Mucosa of descending colon (tissue), 3 donors: ENCODE data around the gene NOC2L. TPM values are rescaled to one million over a fixed set of nuclear protein-coding genes. Genes with fewer than 3 reads are reported as not detected.

Experiments used
- ATAC-seq: fragments of 200-7000 bp; cut with Tn5 transposase; one replicate; pipeline ENCODE4 v1.9.1; 2020; ENCODE audit warnings: mild to moderate bottlenecking, moderate library complexity
- DNase-seq, 3 donors: peaks; one replicate each; pipeline ENCODE4 v3.0.0-alpha.2; 2020
- H3K36me3 ChIP-seq: fragments of 200-600 bp; one replicate; pipeline ENCODE4 v1.8.0; 2021; ENCODE audit warnings: low read depth, mild to moderate bottlenecking
- H3K4me1 ChIP-seq: fragments of 200-600 bp; one replicate; pipeline ENCODE4 v1.8.0; 2021; ENCODE audit warnings: low read depth, mild to moderate bottlenecking
- H3K4me3 ChIP-seq: fragments of 200-600 bp; one replicate; pipeline ENCODE4 v1.8.0; 2021; ENCODE audit warnings: mild to moderate bottlenecking
- H3K9me3 ChIP-seq: fragments of 200-600 bp; one replicate; pipeline ENCODE4 v1.8.0; 2021; ENCODE audit warnings: mild to moderate bottlenecking
- intact Hi-C, 2 donors: fragments of 100-400 bp; cut with DNase I in 1 of 2; cut with micrococcal nuclease in 1 of 2; formaldehyde crosslinking; loops; one replicate each; pipeline versions ENCODE4 v1.11.0 to v1.11.1; 2022; cut with DNase I, micrococcal nuclease
- total RNA-seq, 3 donors: library from RNA; stranded (reverse); fragmentation: NEBNext Ultra II Directional in 2 of 3; extraction: Animal tissue kit (Norgen Biotek cat#: 25700) in 2 of 3; gene quantifications; one replicate each; pipeline versions ENCODE4 v1.2.1 to v1.2.4, GENCODE V29; 2021 to 2023
- TF ChIP-seq, protein P1 (sequence below): fragments of 200-600 bp; IDR thresholded peaks from one replicate; pipeline ENCODE4 v1.8.0; 2022; ENCODE audit warnings: antibody characterized with exemption, mild to moderate bottlenecking
- donor health status: DM: no; HTN: no; CAD: no; lungs with moderate emphysema.
- donor health status: DM: no; HTN: no; CAD: no.
- donor health status: DM: no; HTN: yes; CAD: no.

The NOC2L gene
- total RNA-seq, 3 donors from 2014 or later: 47.3 to 56.2 (median 54.6) TPM

DNA sequence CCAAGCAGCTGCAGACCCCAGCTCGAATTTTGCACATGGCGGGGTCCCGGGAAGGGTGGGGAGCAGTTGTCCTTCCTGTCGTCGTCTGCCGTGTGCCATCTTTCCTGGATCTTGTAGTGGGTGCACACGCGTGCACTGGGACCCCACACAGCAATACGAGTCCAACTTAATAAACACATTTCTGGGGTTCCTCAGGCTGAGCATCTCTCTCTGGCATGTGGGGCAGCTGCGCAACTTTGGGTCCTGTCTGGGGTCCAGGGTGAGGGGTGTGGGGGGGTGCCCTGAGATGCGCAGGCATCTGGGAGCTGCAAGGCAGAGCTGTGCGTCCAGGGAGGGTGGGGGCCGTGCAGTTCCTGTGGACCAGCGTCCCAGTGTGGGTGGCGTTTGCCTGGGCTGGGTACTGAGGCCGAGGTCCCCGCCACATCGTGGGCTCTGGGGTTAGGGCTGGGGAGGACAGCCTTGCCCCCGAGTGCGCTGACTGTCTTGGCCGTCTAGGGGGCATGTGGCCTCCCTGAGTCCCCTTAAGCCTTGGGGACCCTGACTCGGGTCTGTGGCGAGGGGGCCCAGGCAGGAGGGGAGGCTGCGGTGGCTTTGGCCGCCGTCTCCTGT, 6.6 kb upstream of the NOC2L start:
- DNase-seq: no peak
- H3K36me3 ChIP-seq: no peaks in the 10 kb centered on the region
- intact Hi-C loops: no loop called here
- peaks cover 17% of the 10 kb centered on the region for H3K4me1 ChIP-seq
- no peak for ATAC-seq
- H3K9me3 ChIP-seq: no peaks in the 10 kb centered on the region
- TF ChIP-seq, protein P1, sequence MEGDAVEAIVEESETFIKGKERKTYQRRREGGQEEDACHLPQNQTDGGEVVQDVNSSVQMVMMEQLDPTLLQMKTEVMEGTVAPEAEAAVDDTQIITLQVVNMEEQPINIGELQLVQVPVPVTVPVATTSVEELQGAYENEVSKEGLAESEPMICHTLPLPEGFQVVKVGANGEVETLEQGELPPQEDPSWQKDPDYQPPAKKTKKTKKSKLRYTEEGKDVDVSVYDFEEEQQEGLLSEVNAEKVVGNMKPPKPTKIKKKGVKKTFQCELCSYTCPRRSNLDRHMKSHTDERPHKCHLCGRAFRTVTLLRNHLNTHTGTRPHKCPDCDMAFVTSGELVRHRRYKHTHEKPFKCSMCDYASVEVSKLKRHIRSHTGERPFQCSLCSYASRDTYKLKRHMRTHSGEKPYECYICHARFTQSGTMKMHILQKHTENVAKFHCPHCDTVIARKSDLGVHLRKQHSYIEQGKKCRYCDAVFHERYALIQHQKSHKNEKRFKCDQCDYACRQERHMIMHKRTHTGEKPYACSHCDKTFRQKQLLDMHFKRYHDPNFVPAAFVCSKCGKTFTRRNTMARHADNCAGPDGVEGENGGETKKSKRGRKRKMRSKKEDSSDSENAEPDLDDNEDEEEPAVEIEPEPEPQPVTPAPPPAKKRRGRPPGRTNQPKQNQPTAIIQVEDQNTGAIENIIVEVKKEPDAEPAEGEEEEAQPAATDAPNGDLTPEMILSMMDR: no peak
- H3K4me3 ChIP-seq: no peak overlapping the region

DNA sequence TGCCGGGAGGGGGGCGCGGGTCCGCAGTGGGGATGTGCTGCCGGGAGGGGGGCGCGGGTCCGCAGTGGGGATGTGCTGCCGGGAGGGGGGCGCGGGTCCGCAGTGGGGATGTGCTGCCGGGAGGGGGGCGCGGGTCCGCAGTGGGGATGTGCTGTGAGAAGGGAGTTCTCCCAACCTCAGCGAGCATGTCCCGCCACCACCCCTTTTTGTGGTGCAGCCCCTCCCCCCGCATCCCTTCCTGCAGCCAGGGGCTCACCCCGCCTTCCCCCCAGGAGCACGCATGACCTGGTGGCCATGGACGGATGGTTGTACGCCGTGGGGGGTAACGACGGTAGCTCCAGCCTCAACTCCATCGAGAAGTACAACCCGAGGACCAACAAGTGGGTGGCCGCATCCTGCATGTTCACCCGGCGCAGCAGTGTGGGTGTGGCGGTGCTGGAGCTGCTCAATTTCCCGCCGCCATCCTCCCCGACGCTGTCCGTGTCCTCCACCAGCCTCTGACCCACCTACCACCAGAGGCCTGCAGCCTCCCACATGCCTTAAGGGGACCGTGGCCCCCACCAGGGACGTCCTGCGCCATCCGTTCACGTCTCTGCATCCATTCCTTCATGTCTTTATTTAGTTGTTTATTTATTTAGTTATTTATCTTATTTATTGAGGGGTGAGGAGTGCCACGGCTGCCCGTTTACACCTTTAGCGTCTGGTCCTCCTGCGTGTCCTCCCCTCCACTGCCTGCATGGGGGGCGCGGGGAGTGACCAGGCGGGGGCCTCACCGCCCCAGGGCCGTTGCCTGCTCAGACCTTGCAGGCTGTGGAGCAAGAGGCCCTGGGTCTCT, 5.9 kb upstream of the NOC2L start:
- TF ChIP-seq, protein P1: no peak
- Histone ChIP-seq H3K9me3 (no peaks in the 10 kb centered on the region), H3K4me1 (peaks cover 17% of the 10 kb centered on the region), H3K4me3 (no peak overlapping the region), H3K36me3 (no peaks in the 10 kb centered on the region)
- intact Hi-C loops: no loop called here
- ATAC-seq (no peak), DNase-seq (no peak)

DNA sequence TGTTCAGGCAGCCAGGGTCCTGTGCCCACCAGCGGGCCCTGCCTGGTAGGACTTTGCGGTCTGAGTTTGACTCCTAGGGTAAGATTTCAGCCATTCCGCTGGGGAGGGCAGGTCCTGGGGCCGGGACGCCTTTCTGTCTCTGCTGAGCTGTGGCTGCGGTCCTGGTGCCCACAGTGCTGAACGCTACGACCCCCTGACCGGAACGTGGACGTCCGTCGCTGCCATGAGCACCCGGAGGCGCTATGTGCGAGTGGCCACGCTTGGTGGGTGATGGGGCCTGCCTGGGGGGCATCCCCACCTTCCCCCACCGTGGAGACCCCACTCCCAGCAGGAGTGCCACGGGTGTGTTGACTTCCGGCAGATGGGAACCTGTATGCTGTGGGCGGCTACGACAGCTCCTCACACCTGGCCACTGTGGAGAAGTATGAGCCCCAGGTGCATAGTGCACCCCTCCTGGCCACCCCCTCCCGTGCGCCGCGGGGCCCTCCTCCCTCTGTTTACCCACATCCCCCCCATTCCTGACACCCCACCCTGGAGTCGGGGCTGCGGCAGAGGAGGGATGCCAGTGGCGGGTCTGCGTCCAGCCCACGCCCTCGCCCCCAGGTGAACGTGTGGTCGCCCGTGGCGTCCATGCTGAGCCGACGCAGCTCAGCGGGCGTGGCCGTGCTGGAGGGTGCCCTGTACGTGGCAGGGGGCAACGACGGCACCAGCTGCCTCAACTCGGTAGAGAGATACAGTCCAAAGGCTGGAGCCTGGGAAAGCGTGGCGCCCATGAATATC, 4.9 kb upstream of the NOC2L start:
- no peak for DNase-seq
- Histone ChIP-seq H3K9me3 (no peaks in the 10 kb centered on the region), H3K4me1 (peaks cover 17% of the 10 kb centered on the region), H3K4me3 (no peak overlapping the region), H3K36me3 (no peaks in the 10 kb centered on the region)
- TF ChIP-seq, protein P1: no peak
- ATAC-seq: no peak
- intact Hi-C loops: no loop called here

DNA sequence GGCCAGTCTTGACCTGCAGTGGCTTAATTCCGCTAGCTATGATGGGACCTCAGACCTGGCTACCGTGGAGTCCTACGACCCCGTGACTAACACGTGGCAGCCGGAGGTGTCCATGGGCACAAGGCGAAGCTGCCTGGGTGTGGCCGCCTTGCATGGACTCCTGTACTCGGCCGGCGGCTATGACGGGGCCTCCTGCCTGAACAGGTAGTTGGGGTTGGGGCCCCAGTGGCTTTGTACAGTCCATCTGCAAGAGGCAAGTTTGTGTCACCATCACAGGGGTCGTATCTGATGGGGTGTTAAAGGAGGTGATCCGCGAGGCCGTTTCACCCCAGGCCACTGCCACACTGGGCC, 4.2 kb upstream of the NOC2L start:
- ATAC-seq: no peak
- Histone ChIP-seq H3K4me1 (peaks cover 18% of the 10 kb centered on the region), H3K36me3 (no peaks in the 10 kb centered on the region), H3K9me3 (no peaks in the 10 kb centered on the region), H3K4me3 (no peak overlapping the region)
- intact Hi-C loops: no loop called here
- DNase-seq: no peak
- TF ChIP-seq, protein P1: no peak

DNA sequence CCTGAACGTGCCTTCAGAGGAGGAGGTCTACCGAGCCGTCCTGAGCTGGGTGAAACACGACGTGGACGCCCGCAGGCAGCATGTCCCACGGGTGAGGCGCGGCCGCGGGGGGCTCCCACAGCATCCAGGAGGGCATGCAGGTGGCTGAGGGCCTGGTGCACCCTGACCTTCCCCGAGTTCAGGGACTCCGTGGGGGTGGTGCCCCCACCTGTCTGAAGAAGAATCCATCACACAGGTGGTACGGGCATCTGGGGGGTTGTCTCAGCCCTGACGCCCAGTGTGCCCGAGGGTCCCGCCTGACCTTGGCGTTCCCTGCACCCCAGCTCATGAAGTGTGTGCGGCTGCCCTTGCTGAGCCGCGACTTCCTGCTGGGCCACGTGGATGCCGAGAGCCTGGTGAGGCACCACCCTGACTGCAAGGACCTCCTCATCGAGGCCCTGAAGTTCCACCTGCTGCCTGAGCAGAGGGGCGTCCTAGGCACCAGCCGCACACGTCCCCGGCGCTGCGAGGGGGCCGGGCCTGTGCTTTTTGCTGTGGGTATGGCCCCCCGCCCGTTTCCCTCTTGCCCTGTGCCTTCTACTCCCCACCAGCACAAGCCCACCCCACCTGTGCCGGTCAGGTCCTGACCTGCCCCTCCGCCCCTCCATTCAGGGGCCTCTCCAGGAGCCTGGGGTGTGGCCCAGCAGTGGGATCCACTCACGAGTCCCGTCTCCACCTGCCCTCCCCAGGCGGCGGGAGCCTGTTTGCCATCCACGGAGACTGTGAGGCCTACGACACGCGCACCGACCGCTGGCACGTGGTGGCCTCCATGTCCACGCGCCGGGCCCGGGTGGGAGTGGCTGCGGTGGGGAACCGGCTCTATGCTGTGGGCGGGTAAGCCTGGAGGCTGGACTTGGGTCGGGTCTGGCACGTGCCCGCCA, 3.6 kb upstream of the NOC2L start:
- Histone ChIP-seq H3K4me3 (no peak overlapping the region), H3K4me1 (peaks cover 25% of the 10 kb centered on the region), H3K9me3 (no peaks in the 10 kb centered on the region), H3K36me3 (no peaks in the 10 kb centered on the region)
- TF ChIP-seq, protein P1: no peak
- intact Hi-C loops: no loop called here
- ATAC-seq: no peak
- DNase-seq: no peak
